ENCODE data around the gene MEGF6.

DNA sequence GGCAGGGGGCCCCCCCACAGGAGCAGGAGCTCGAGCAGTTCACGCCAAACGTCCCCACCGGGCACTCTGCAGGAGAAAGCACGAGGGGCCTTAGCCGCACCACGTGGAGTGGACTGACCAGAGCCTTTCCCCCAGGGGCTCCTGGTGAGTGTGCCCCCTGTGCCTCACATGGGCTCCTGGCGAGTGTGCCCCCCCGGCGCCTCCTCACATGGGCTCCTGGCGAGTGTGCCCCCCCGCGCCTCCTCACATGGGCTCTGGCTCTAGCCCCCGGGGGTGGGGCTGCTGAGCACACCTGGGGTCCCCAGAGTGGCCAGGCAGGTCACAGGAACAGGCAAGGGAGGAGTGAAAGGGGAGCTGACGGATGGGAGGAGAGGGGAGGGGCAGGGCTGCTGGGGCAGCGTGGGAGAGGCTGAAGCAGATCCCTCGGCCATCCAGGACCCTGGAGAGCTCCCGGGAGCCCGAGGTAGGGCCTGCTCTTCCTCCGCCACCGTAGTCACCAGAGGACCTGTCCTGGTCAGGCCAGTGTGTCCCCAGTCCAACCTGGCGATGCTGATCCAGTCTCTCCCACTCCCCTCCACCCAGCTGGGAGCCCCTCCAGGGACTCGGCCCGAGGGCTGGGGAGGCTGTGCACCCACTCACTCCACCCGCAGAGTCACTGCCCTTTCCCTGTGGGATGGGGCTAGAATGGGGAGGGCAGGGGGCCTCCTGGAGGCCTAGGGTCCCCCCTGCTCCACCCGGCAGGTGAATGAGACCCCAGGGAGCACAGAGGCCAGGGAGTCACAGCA, 109.3 kb downstream of the MEGF6 start:
- no peak for TF ChIP-seq EZH2 (IDR thresholded peaks at IDR 0.05; ENCODE audit: borderline replicate concordance, low read depth, low read length, severe bottlenecking)
- TF ChIP-seq, protein P1, sequence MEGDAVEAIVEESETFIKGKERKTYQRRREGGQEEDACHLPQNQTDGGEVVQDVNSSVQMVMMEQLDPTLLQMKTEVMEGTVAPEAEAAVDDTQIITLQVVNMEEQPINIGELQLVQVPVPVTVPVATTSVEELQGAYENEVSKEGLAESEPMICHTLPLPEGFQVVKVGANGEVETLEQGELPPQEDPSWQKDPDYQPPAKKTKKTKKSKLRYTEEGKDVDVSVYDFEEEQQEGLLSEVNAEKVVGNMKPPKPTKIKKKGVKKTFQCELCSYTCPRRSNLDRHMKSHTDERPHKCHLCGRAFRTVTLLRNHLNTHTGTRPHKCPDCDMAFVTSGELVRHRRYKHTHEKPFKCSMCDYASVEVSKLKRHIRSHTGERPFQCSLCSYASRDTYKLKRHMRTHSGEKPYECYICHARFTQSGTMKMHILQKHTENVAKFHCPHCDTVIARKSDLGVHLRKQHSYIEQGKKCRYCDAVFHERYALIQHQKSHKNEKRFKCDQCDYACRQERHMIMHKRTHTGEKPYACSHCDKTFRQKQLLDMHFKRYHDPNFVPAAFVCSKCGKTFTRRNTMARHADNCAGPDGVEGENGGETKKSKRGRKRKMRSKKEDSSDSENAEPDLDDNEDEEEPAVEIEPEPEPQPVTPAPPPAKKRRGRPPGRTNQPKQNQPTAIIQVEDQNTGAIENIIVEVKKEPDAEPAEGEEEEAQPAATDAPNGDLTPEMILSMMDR (IDR thresholded peaks at IDR 0.05; ENCODE audit: extremely low read depth in 1 of 2, insufficient read depth in 1 of 2, low read depth in 1 of 2, low read length in 2 of 2) = no peak
- no peak for TF ChIP-seq POLR2A (IDR thresholded peaks at IDR 0.05; ENCODE audit: low read depth, low read length)
- no peak for TF ChIP-seq POLR2AphosphoS5 (IDR thresholded peaks at IDR 0.05; ENCODE audit: insufficient read depth, low read depth, low read length)
- no peak for TF ChIP-seq GATA2 (IDR thresholded peaks at IDR 0.05; ENCODE audit: insufficient read depth, insufficient read length, low read depth, low read length)
- TF ChIP-seq MYC (IDR thresholded peaks at IDR 0.05; ENCODE audit: low read depth, low read length) = no peak
- TF ChIP-seq JUN (IDR thresholded peaks at IDR 0.05; ENCODE audit: borderline replicate concordance, insufficient read depth, insufficient read length, low read depth) = no peak
- TF ChIP-seq, protein P2, sequence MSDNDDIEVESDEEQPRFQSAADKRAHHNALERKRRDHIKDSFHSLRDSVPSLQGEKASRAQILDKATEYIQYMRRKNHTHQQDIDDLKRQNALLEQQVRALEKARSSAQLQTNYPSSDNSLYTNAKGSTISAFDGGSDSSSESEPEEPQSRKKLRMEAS (IDR thresholded peaks at IDR 0.05; ENCODE audit: insufficient read depth, insufficient read length) = no peak

Measured in endothelial cell of umbilical vein (primary cell).